GM18520 (cell line): ENCODE measurements around the gene CRKL.
"Not testable (repeated sequence)": the region's sequence is repeated elsewhere in the genome, so short reads cannot be mapped to it uniquely, and the experiment has no call there.

Experiments used
- ATAC-seq: cut with Tn5 transposase; IDR thresholded peaks from one replicate; pipeline ENCODE4 v1.9.1; 2021; ENCODE audit not compliant: unreplicated experiment

Gene CRKL

GRCh38 chr22:20965888-20966855 lies 49.0 kb downstream of the CRKL start:
- no peak for ATAC-seq

DNA sequence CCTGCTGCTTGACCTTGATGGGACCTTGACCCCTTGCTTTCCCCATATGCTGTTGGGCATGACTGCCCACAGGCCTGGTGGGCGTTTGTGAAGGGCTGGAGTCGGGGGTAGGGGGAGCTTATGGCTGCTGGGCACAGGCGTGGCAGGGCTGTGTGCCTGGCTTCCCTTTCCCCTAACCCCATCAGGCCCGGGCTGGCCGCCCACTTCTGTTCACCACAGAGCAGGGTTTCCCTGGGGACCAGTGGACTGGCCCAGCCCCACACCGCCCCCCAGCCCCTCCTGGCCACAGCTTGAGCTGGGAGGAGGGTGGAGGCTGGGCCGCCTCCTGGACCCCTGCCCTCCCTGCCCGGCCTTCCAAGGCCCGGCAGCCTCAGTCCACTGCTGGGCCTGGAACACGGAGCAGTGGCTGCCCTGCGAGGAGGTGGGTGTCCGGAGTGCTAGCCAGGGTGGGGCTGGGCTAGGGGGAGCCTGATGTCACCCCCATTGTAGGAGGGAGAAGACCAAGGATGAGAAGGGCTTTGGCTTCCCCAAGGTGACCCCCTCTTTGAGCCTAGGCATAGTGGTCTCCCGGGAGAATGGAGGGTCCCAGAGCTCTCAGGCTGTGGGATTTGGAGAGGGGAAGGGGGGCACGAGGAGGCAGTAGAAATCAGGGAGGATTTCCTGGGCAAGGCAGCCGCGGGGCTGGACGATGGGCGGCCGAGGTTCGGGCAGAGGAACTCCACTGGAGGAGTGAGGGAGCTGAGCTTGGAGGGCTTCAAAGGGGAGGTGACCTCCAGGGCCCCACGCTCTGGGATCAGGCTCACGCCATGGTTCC lies 49.9 kb downstream of the CRKL start, which contains the start of gene AIFM3:
Gene AIFM3 (plus strand): TSS at position 373 of the 814 bp plus-strand sequence. CDS start 690 bp downstream, outside the sequence.
- ATAC-seq: no peak

DNA sequence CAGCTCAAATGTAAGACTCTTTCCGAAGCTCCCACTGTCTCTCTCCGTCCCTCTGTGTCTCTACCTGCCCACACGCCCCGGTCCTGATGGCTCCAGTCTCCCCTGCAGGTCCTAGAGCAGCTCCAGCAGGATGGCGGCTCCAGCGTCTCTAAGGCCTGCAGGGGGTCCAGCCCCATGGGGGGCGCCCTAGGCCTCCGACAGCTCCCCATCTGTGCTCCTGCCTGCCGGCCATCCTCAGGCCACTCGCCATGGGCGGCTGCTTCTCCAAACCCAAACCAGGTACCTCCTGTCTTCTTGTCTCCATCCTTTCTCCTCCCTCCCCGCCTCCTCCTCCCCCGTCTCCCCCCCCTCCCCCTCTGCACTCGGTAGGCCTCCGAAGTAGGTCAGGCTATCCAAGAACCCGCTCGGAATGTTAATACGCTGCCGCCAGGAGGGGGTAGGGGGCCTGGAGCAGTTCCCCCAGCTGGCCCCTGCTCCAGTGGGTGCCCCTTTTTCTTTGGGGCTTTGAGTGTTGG lies 50.5 kb downstream of the CRKL start:
- no peak for ATAC-seq

DNA sequence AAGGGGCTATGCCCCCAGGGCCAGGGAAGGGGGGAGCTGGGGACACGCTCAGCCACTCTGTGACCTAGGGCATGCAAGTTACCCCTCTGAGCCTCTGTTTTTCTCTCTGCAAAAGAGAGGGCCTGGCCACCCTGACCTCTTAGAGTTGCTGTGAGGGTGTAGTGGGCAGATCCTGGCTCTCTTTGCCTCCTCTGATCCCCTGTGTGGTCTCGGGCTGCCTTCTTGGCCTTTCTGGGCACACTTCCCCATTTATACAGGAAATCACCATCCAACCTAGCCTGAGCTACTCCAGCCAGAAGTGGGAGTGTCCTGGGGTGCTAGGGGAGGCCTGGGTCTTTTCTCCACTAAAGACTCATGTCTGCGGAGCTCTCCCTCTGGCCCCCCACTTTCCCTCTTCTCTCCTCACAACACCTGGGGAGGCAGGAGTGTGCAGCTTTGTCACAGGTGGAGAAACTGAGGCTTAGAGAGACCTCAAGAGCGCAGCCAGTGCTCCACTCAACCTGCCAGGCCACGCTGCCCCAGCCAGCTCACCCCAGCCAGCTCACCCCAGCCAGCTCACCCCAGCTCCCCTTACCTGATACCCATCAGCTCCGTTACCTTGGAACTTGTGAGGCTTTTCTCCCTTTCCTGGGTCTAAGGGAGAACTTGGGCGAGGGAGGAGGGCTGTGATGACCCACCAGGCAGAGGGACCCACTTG lies 51.2 kb downstream of the CRKL start:
- ATAC-seq: no peak

DNA sequence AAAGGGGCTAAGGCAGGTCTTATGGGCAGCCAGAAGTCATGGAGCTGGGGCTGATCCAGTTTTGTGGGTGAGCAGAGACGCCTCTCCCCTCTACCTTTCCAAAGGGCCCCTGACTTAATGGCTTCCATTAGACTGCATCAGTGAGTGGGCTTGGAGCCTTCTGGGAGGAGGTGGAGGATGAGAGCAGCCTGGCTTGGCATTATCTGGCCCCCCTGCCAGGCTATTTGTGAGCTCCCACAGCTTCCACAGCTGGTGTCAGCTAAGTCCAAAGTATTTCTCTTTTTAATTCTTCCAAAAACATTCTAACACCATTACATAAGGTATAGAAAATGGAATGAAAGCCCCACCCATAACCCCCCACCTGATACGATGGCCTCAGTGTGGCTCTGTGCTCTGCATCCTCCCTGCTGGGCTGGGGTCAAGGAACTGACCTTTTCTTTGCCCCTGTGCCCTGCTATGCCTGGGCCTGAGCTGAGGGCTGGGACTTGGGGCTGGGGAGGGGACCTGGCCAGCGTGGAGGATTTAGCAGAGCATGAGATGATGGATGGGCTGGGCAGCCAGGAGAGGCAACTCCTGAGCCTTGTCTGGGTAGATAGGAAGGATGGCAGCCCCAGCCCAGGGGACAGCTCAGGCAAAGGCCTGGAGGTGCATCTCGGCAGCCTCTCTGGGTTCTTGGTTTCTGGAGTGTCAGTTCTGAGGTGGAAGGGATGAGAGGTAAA lies 53.9 kb downstream of the CRKL start:
- ATAC-seq: no peak

GRCh38 chr22:20972014-20972694 lies 54.9 kb downstream of the CRKL start:
- ATAC-seq: not testable (repeated sequence)

- ATAC-seq: no peak
These were observed 55.8 kb downstream of the CRKL start for GRCh38 chr22:20972933-20973577.

GRCh38 chr22:20973634-20974286 lies 56.6 kb downstream of the CRKL start:
- no peak for ATAC-seq

DNA sequence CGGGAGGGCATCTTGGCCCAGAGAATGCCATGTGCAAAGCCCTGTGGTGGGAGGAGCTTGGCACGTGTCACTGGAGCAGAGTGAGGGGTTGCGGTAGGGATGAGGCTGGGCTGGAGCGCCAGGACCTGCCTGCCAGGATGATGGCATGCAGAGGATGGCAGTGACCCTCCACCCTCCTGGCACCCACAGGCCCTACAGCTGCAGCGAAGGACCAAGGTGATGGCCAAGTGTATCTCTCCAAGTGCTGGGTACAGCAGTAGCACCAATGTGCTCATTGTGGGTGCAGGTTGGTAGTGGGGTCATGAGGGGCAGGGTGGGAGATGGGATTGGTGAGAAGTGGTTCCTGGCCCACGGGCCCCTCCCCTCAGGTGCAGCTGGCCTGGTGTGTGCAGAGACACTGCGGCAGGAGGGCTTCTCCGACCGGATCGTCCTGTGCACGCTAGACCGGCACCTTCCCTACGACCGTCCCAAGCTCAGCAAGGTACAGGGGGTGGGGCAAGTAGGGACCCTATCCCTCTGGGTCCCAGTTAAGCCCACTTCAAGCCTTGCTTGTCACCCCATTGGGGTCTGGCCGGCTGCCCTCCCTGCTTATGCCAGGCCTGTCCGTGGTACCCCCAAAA lies 57.2 kb downstream of the CRKL start:
- ATAC-seq: no peak

GRCh38 chr22:20975541-20976290 lies 58.5 kb downstream of the CRKL start:
- no peak for ATAC-seq

GRCh38 chr22:20976291-20976877 lies 59.2 kb downstream of the CRKL start:
- ATAC-seq: no peak

- ATAC-seq: no peak
These were observed 59.8 kb downstream of the CRKL start for GRCh38 chr22:20977019-20977418.

DNA sequence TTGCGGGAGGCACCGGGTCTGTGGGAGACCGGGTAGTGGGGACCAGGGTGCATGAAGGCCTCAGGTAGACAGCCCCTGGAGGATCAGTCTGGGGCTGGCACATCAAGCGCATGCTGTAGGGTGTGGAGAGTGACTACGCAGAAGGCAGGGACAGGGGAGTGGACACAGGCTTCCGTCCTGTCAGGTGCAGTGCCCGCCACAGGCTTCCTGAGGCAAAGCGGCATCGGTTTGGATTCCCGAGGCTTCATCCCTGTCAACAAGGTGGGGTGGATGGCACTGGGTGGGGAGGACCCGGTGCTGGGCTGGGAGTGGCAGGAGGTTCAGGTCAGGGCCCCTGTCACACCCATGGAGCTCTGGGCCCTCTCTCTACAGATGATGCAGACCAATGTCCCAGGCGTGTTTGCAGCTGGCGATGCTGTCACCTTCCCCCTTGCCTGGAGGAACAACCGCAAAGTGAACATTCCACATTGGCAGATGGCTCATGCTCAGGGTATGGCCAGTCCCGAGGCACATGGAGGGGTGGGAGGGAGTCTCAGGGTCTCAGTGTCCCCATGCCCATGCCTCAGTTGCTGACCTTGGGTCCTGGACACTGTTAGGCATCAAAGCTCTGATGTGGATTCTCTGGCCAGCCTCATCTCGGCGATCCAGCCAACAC lies 60.4 kb downstream of the CRKL start:
- no peak for ATAC-seq

GRCh38 chr22:20978419-20978818 lies 61.2 kb downstream of the CRKL start:
- ATAC-seq: no peak

GRCh38 chr22:20979243-20979809 lies 62.1 kb downstream of the CRKL start:
- ATAC-seq: no peak

GRCh38 chr22:20979940-20980453 lies 62.8 kb downstream of the CRKL start:
- ATAC-seq: no peak
